HG03097 (cell line): ENCODE data around the gene CCL28.
"Not testable (repeated sequence)": the region's sequence is repeated elsewhere in the genome, so short reads cannot be mapped to it uniquely, and the experiment has no call there.

Source experiments
- ATAC-seq: cut with Tn5 transposase; IDR thresholded peaks from one replicate; pipeline ENCODE4 v1.9.1; 2021; ENCODE audit not compliant: unreplicated experiment, low FRiP score

The CCL28 gene

GRCh38 chr5:43411495-43411894 lies 696 bp downstream of the CCL28 start:
- no peak for ATAC-seq

- ATAC-seq = no peak
Measured at GRCh38 chr5:43410414-43410813, 1.8 kb downstream of the CCL28 start.

GRCh38 chr5:43409809-43410271 lies 2.4 kb downstream of the CCL28 start:
- no peak for ATAC-seq

GRCh38 chr5:43402524-43403066 lies 9.6 kb downstream of the CCL28 start:
- ATAC-seq = not testable (repeated sequence)

- ATAC-seq = no peak
Measured at GRCh38 chr5:43401827-43402226, 10.4 kb downstream of the CCL28 start.

GRCh38 chr5:43400082-43400481 lies 12.1 kb downstream of the CCL28 start:
- no peak for ATAC-seq

- ATAC-seq = peak; percentile 97
Measured at GRCh38 chr5:43396762-43397304, 15.4 kb downstream of the CCL28 start.

- no peak for ATAC-seq
Measured at GRCh38 chr5:43390471-43390870, 21.7 kb downstream of the CCL28 start.

- peak; percentile 60 for ATAC-seq
Measured at GRCh38 chr5:43389679-43390329, 22.4 kb downstream of the CCL28 start.

- no peak for ATAC-seq
Measured at GRCh38 chr5:43386960-43387362, 25.2 kb downstream of the CCL28 start.

GRCh38 chr5:43376496-43377140 lies 35.6 kb downstream of the CCL28 start:
- no peak for ATAC-seq

GRCh38 chr5:43371821-43372220 lies 40.4 kb downstream of the CCL28 start:
- no peak for ATAC-seq

GRCh38 chr5:43370352-43370751 lies 41.8 kb downstream of the CCL28 start:
- ATAC-seq = no peak

- no peak for ATAC-seq
Measured at GRCh38 chr5:43369651-43370050, 42.5 kb downstream of the CCL28 start.

GRCh38 chr5:43367909-43368669 lies 44.1 kb downstream of the CCL28 start:
- ATAC-seq = no peak

GRCh38 chr5:43367453-43367852 lies 44.7 kb downstream of the CCL28 start:
- ATAC-seq = no peak

GRCh38 chr5:43366680-43367246 lies 45.4 kb downstream of the CCL28 start:
- ATAC-seq = not testable (repeated sequence)

GRCh38 chr5:43365155-43365554 lies 47.0 kb downstream of the CCL28 start:
- not testable (repeated sequence) for ATAC-seq

- ATAC-seq = no peak
Measured at GRCh38 chr5:43363445-43364152, 48.6 kb downstream of the CCL28 start.
